ENCODE measurements around the gene PTH. TPM values are rescaled to one million over a fixed set of nuclear protein-coding genes. Genes with fewer than 3 reads are reported as not detected.

The PTH gene
- total RNA-seq, 1 experiment from 2014 or later: not detected

DNA sequence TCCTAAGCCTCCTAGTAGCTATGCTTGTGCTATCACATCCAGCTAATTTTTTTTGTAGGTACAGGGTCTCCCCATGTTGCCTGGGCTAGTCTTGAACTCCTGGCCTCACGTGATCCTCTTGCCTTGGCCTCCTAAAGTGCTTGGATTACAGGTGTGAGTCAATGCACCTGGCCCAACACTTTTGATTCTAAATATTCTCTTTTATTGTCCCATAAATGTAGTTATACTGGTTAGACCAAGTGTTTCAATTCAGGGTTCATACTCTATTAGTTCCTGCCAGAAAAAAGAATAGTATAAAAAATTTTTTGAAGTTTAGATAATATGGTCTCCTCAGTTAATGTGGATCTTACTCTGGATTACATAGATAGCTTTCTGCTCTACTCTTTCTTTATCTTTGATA lies 6.7 kb upstream of the PTH start:
- Histone ChIP-seq H4K91ac (ENCODE audit: insufficient read length, low read depth, low read length) (no peak overlapping the region), H3K27ac (ENCODE audit: insufficient read length, low read depth, low read length) (no peak overlapping the region), H3K4me1 (ENCODE audit: insufficient read depth, low read length) (no peaks in the 10 kb centered on the region), H3K23ac (ENCODE audit: insufficient read length, low read depth, low read length) (no peak overlapping the region), H2AK5ac (ENCODE audit: insufficient read length, low read length) (no peak overlapping the region), H4K5ac (ENCODE audit: insufficient read length, low read depth, low read length) (no peak overlapping the region), H3K27me3 (ENCODE audit: insufficient read depth, low read length) (no peaks in the 10 kb centered on the region), H3K23me2 (ENCODE audit: insufficient read length, low read depth, low read length, poor library complexity, severe bottlenecking) (no peaks in the 10 kb centered on the region), H2BK15ac (ENCODE audit: low read depth, low read length) (no peak overlapping the region), H3K9ac (ENCODE audit: extremely low read depth, insufficient read length, low read length) (no peak overlapping the region), H3K4ac (ENCODE audit: low read depth, low read length) (no peak overlapping the region), H3K79me2 (ENCODE audit: insufficient read depth, low read length) (no peaks in the 10 kb centered on the region), H2AFZ (ENCODE audit: low read length) (no peak overlapping the region), H3K79me1 (ENCODE audit: insufficient read depth, low read depth, low read length, poor library complexity, severe bottlenecking) (no peaks in the 10 kb centered on the region), H4K8ac (replicated peaks; ENCODE audit: insufficient read length, low read depth, low read length) (no peak overlapping the region), H3K9me3 (ENCODE audit: control insufficient read depth, low read depth, low read length) (no peaks in the 10 kb centered on the region), H2BK12ac (ENCODE audit: insufficient read length, low read depth, low read length) (no peak overlapping the region), H3K56ac (ENCODE audit: insufficient read length, low read depth, low read length) (no peak overlapping the region), H3K18ac (ENCODE audit: insufficient read length, low read depth, low read length) (no peak overlapping the region), H2BK5ac (ENCODE audit: insufficient read length, low read length) (no peak overlapping the region), H3K4me2 (ENCODE audit: insufficient read depth, insufficient read length, low read length) (no peak overlapping the region), H3T11ph (ENCODE audit: low read length) (no peak overlapping the region), H2BK120ac (ENCODE audit: low read depth, low read length, poor library complexity, severe bottlenecking) (no peak overlapping the region), H3K14ac (ENCODE audit: insufficient read depth, low read length) (no peak overlapping the region), H4K20me1 (ENCODE audit: control insufficient read depth, insufficient read depth, insufficient read length) (no peaks in the 10 kb centered on the region), H2BK20ac (ENCODE audit: low read depth, low read length, poor library complexity, severe bottlenecking) (no peak overlapping the region)
- DNase-seq: no peak
- H3K9me3 Mint-ChIP-seq: no peaks in the 10 kb centered on the region
- H3K4me1 Mint-ChIP-seq: no peaks in the 10 kb centered on the region
- H3K27ac Mint-ChIP-seq: peak overlapping the region in 1 of 3 experiments; percentile 60; a peak in 1 of 7 replicates
- H3K4me3 Mint-ChIP-seq: no peak overlapping the region
- TF ChIP-seq, protein P1, sequence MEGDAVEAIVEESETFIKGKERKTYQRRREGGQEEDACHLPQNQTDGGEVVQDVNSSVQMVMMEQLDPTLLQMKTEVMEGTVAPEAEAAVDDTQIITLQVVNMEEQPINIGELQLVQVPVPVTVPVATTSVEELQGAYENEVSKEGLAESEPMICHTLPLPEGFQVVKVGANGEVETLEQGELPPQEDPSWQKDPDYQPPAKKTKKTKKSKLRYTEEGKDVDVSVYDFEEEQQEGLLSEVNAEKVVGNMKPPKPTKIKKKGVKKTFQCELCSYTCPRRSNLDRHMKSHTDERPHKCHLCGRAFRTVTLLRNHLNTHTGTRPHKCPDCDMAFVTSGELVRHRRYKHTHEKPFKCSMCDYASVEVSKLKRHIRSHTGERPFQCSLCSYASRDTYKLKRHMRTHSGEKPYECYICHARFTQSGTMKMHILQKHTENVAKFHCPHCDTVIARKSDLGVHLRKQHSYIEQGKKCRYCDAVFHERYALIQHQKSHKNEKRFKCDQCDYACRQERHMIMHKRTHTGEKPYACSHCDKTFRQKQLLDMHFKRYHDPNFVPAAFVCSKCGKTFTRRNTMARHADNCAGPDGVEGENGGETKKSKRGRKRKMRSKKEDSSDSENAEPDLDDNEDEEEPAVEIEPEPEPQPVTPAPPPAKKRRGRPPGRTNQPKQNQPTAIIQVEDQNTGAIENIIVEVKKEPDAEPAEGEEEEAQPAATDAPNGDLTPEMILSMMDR (conservative IDR thresholded peaks at IDR 0.05): no peak
- no peaks in the 10 kb centered on the region for H3K36me3 Mint-ChIP-seq (ENCODE audit: insufficient read depth in 1 of 3, low read depth in 3 of 3)
- no CpG with 5 or more reads among the region's 1 CpG for WGBS (ENCODE audit: extremely low coverage, insufficient read length, low lambda C conversion rate)
- no peaks in the 10 kb centered on the region; the same call in 1 of the 2 replicates for H3K27me3 Mint-ChIP-seq (ENCODE audit: low read depth)
